Measurements from ENCODE around the gene SPDYA.

DNA sequence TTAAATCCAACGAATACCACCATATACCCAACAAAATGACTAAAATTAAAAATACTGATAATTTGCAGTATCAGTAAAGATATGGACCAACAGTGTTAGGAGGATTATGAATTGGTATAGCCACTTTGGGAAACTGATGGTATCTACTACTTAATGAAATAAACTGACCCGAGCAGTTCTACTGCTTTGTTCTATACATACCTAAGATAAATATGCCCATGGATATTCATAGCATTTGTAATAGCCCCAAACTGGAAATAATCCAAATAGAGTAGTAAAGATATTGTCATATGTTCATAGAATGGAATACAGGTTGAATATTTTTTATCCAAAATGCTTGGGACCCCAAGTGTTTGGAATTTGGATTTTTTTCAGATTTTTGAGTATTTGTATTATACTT is 38.3 kb upstream of the SPDYA start:
- TF ChIP-seq, protein P1, sequence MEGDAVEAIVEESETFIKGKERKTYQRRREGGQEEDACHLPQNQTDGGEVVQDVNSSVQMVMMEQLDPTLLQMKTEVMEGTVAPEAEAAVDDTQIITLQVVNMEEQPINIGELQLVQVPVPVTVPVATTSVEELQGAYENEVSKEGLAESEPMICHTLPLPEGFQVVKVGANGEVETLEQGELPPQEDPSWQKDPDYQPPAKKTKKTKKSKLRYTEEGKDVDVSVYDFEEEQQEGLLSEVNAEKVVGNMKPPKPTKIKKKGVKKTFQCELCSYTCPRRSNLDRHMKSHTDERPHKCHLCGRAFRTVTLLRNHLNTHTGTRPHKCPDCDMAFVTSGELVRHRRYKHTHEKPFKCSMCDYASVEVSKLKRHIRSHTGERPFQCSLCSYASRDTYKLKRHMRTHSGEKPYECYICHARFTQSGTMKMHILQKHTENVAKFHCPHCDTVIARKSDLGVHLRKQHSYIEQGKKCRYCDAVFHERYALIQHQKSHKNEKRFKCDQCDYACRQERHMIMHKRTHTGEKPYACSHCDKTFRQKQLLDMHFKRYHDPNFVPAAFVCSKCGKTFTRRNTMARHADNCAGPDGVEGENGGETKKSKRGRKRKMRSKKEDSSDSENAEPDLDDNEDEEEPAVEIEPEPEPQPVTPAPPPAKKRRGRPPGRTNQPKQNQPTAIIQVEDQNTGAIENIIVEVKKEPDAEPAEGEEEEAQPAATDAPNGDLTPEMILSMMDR (IDR thresholded peaks at IDR 0.05; ENCODE audit: low read depth, low read length, poor library complexity, severe bottlenecking) = no peak
- no peak for TF ChIP-seq EZH2phosphoT487 (IDR thresholded peaks at IDR 0.05; ENCODE audit: borderline replicate concordance, low read length)
